ENCODE results near the gene MGST3.

The MGST3 gene

GRCh38 chr1:165644064-165644735 is 13.2 kb downstream of the MGST3 start:
- Histone ChIP-seq H3K9me2 (replicated peaks; ENCODE audit: control insufficient read depth, low read length) (no peaks in the 10 kb centered on the region), H3K36me3 (ENCODE audit: control insufficient read depth, low read length) (no peaks in the 10 kb centered on the region), H4K20me1 (ENCODE audit: control insufficient read depth, insufficient read depth, low read depth, low read length) (no peaks in the 10 kb centered on the region), H3K27me3 (ENCODE audit: control insufficient read depth, low read length) (no peaks in the 10 kb centered on the region), H3K9me3 (ENCODE audit: control insufficient read depth, insufficient read depth, low read length) (no peaks in the 10 kb centered on the region), H3K27ac (ENCODE audit: low read depth, low read length) (no peak overlapping the region), H3K4me1 (ENCODE audit: control insufficient read depth, low read length) (no peaks in the 10 kb centered on the region), H3K4me3 (ENCODE audit: low read length) (no peak overlapping the region), H3K79me2 (ENCODE audit: control insufficient read depth, low read length) (no peaks in the 10 kb centered on the region), H3K4me2 (ENCODE audit: low read length) (no peak overlapping the region), H3F3A (ENCODE audit: control insufficient read depth, insufficient read depth) (no peaks in the 10 kb centered on the region)
- TF ChIP-seq CTCF (IDR thresholded peaks at IDR 0.05; ENCODE audit: low read depth, low read length, poor library complexity, severe bottlenecking) (no peak), EZH2phosphoT487 (IDR thresholded peaks at IDR 0.05; ENCODE audit: borderline replicate concordance, low read length) (no peak)

GRCh38 chr1:165645654-165646366 is 14.8 kb downstream of the MGST3 start:
- H3K9me2 ChIP-seq (replicated peaks; ENCODE audit: control insufficient read depth, low read length), result no peaks in the 10 kb centered on the region
- H3K36me3 ChIP-seq (ENCODE audit: control insufficient read depth, low read length), result no peaks in the 10 kb centered on the region
- H3K79me2 ChIP-seq (ENCODE audit: control insufficient read depth, low read length), result no peaks in the 10 kb centered on the region
- no peaks in the 10 kb centered on the region for H3K27me3 ChIP-seq (ENCODE audit: control insufficient read depth, low read length)
- no peaks in the 10 kb centered on the region for H3F3A ChIP-seq (ENCODE audit: control insufficient read depth, insufficient read depth)
- no peaks in the 10 kb centered on the region for H3K4me1 ChIP-seq (ENCODE audit: control insufficient read depth, low read length)
- no peaks in the 10 kb centered on the region for H3K9me3 ChIP-seq (ENCODE audit: control insufficient read depth, insufficient read depth, low read length)
- no peak overlapping the region for H3K4me2 ChIP-seq (ENCODE audit: low read length)
- H4K20me1 ChIP-seq (ENCODE audit: control insufficient read depth, insufficient read depth, low read depth, low read length), result no peaks in the 10 kb centered on the region
- TF ChIP-seq CTCF (IDR thresholded peaks at IDR 0.05; ENCODE audit: low read depth, low read length, poor library complexity, severe bottlenecking) (no peak), EZH2phosphoT487 (IDR thresholded peaks at IDR 0.05; ENCODE audit: borderline replicate concordance, low read length) (no peak)
- H3K4me3 ChIP-seq (ENCODE audit: low read length), result no peak overlapping the region
- no peak overlapping the region for H3K27ac ChIP-seq (ENCODE audit: low read depth, low read length)

GRCh38 chr1:165647517-165647916 is 16.5 kb downstream of the MGST3 start:
- Histone ChIP-seq H3K9me3 (ENCODE audit: control insufficient read depth, insufficient read depth, low read length) (no peaks in the 10 kb centered on the region), H3F3A (ENCODE audit: control insufficient read depth, insufficient read depth) (no peaks in the 10 kb centered on the region), H3K4me3 (ENCODE audit: low read length) (no peak overlapping the region), H3K27me3 (ENCODE audit: control insufficient read depth, low read length) (no peaks in the 10 kb centered on the region), H3K4me1 (ENCODE audit: control insufficient read depth, low read length) (no peaks in the 10 kb centered on the region), H3K27ac (ENCODE audit: low read depth, low read length) (no peak overlapping the region), H3K4me2 (ENCODE audit: low read length) (no peak overlapping the region), H3K79me2 (ENCODE audit: control insufficient read depth, low read length) (no peaks in the 10 kb centered on the region), H3K9me2 (replicated peaks; ENCODE audit: control insufficient read depth, low read length) (no peaks in the 10 kb centered on the region), H4K20me1 (ENCODE audit: control insufficient read depth, insufficient read depth, low read depth, low read length) (no peaks in the 10 kb centered on the region), H3K36me3 (ENCODE audit: control insufficient read depth, low read length) (no peaks in the 10 kb centered on the region)
- TF ChIP-seq CTCF (IDR thresholded peaks at IDR 0.05; ENCODE audit: low read depth, low read length, poor library complexity, severe bottlenecking) (no peak), EZH2phosphoT487 (IDR thresholded peaks at IDR 0.05; ENCODE audit: borderline replicate concordance, low read length) (no peak)

All from DOHH2 (cell line).